Testis (tissue), 3 donors: ENCODE measurements around the gene ELMOD1. TPM values are rescaled to one million over a fixed set of nuclear protein-coding genes. Genes with fewer than 3 reads are reported as not detected.

Source experiments
- DNase-seq: peaks from one replicate; pipeline ENCODE4 v3.0.0-alpha.2; 2019
- H3K27ac ChIP-seq, 2 donors: fragments of 200-600 bp; sonication (generic); one replicate each; pipeline ENCODE4 v1.5.1; 2019
- H3K27me3 ChIP-seq: fragments of 200-600 bp; sonication (generic); one replicate; pipeline ENCODE4 v1.5.1; 2019
- H3K36me3 ChIP-seq: fragments of 200-600 bp; sonication (generic); one replicate; pipeline ENCODE4 v1.5.1; 2017; ENCODE audit warnings: low read depth; ENCODE audit errors: missing control alignments
- H3K4me1 ChIP-seq: fragments of 200-600 bp; sonication (generic); one replicate; pipeline ENCODE4 v1.5.1; 2019
- H3K4me3 ChIP-seq, 2 donors: fragments of 200-600 bp; sonication (generic); one replicate each; pipeline ENCODE4 v1.5.1; 2017 to 2019
- H3K9me3 ChIP-seq: fragments of 200-600 bp; sonication (generic); one replicate; pipeline ENCODE4 v1.5.1; 2017
- POLR2A ChIP-seq: fragments of 450-650 bp; IDR thresholded peaks from one replicate; pipeline ENCODE4 v1.6.1; 2017; ENCODE audit warnings: antibody characterized with exemption, mild to moderate bottlenecking, moderate library complexity
- WGBS, 2 donors: methylation state at CpG; one replicate each; pipeline ENCODE4 v1.1.5; 2018; 5-methylcytosine and 5-hydroxymethylcytosine counted together
- intact Hi-C: fragments of 100-400 bp; cut with DNase I; formaldehyde crosslinking; loops from one replicate; pipeline ENCODE4 v1.15.1; 2023; ENCODE audit warnings: low total_unique reads
- polyA plus RNA-seq: library from polyadenylated mRNA; stranded (reverse); fragments of 350-450 nt; fragmentation: Illumina TruSeq; extraction: RNeasy Lipid Tissue Mini Kit (QIAGEN cat#74804); gene quantifications from one replicate; pipeline ENCODE4 v1.2.3, GENCODE V29; 2014; ENCODE audit warnings: low read depth, low replicate concordance; ENCODE audit not compliant: insufficient read depth
- total RNA-seq, 2 donors: library from RNA; depleted of rRNA; stranded (reverse); fragments of >200 nt; gene quantifications; one replicate each; pipeline ENCODE4 v1.2.3, GENCODE V29; 2016
- TF ChIP-seq, protein P1 (sequence below), 3 experiments: fragments of 450-650 bp in 2 of 3; fragments of 200-600 bp in 1 of 3; sonication (generic) in 1 of 3; IDR thresholded peaks; one replicate each; pipeline ENCODE4 v1.5.1; 2016 to 2019; ENCODE audit warnings: antibody characterized with exemption in 3 of 3, mild to moderate bottlenecking in 2 of 3, moderate library complexity in 1 of 3

ELMOD1 gene
- total and polyA plus RNA-seq, 3 donors from 2014 or later, result 5.6 to 11.1 (median 8.7) TPM

DNA sequence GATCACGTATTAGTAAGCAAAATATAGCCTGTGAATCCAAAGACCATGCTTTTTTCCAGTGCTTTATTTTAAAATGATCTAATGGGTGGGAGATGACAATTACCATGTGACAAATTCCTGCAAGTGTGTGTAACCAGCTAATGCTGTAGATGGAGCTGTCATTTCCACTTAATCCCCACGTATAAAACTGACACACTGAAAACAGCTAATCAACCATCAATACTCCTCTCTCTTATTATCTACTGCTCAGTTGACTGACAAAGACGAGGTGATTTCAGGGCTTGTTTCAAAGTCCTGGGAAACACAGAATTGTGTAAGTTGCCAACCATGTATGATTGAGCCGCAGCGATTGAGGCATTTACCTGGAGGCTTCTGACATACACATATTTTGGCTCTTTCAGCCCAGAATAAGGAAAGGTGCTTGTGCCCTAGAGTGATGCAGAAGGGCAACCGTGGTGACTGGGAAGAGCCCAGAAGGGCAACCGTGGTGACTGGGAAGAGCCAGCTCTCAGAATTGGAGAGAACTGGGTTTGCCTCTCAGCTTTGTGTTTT is 111.2 kb downstream of the ELMOD1 start:
- Histone ChIP-seq H3K4me1 (no peaks in the 10 kb centered on the region), H3K9me3 (no peaks in the 10 kb centered on the region), H3K27me3 (no peaks in the 10 kb centered on the region), H3K36me3 (no peaks in the 10 kb centered on the region), H3K27ac (no peak overlapping the region), H3K4me3 (no peak overlapping the region)
- DNase-seq, result no peak
- WGBS, 2 donors, result 79 to 81% methylated on average over 7 of the region's 7 CpGs
- intact Hi-C loops, result no loop called here
- TF ChIP-seq POLR2A, result no peak
- TF ChIP-seq, protein P1, sequence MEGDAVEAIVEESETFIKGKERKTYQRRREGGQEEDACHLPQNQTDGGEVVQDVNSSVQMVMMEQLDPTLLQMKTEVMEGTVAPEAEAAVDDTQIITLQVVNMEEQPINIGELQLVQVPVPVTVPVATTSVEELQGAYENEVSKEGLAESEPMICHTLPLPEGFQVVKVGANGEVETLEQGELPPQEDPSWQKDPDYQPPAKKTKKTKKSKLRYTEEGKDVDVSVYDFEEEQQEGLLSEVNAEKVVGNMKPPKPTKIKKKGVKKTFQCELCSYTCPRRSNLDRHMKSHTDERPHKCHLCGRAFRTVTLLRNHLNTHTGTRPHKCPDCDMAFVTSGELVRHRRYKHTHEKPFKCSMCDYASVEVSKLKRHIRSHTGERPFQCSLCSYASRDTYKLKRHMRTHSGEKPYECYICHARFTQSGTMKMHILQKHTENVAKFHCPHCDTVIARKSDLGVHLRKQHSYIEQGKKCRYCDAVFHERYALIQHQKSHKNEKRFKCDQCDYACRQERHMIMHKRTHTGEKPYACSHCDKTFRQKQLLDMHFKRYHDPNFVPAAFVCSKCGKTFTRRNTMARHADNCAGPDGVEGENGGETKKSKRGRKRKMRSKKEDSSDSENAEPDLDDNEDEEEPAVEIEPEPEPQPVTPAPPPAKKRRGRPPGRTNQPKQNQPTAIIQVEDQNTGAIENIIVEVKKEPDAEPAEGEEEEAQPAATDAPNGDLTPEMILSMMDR (IDR thresholded peaks at IDR 0.05), result no peak

DNA sequence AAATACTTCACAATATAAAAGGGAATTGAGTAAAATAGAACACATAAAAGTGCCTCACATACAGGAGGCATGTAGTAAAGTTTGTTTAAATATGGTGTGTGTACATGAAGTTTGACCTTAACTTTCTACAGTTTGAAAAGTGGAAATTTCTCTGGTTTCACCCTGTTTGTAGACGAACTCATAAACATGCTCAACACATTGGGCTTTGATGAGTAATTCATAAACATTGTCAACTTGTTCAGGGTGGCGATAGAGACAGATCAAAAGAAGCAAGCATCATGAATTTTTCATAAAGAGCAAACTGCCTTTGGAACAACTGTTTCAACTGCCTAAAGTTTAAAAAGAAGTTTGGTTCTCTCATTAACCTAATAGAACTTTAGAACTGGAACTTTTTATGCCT is 111.8 kb downstream of the ELMOD1 start:
- no peaks in the 10 kb centered on the region for H3K9me3 ChIP-seq
- intact Hi-C loops, result no loop called here
- 82 to 84% methylated on average over 2 of the region's 2 CpGs for WGBS, 2 donors
- H3K36me3 ChIP-seq, result no peaks in the 10 kb centered on the region
- H3K4me1 ChIP-seq, result no peaks in the 10 kb centered on the region
- H3K4me3 ChIP-seq, result no peak overlapping the region
- DNase-seq, result no peak
- no peaks in the 10 kb centered on the region for H3K27me3 ChIP-seq
- no peak overlapping the region for H3K27ac ChIP-seq
- no peak for TF ChIP-seq POLR2A
- TF ChIP-seq, protein P1 (IDR thresholded peaks at IDR 0.05), result no peak

DNA sequence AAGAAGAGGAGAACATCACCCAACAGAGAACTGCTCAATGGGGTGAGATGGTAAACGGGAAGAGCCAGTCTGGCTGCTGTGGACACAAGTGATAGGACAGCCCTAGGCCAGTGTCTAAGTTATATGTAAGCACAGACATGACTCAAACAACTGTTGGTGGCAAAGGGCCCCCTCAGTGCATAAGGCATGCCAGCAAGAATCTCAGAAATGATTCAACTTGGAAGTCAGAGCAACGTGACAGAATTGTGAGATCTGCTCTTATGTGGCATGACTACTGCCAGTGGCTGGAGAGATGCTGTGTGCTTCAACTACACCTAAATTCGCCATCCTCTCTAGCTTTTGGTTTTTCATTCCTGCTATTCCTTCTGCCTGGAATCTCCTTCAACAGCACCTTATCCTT is 113.5 kb downstream of the ELMOD1 start:
- no peak for TF ChIP-seq POLR2A
- TF ChIP-seq, protein P1 (IDR thresholded peaks at IDR 0.05), result no peak
- intact Hi-C loops, result no loop called here
- 86 to 93% methylated on average over 3 of the region's 3 CpGs for WGBS, 2 donors
- no peaks in the 10 kb centered on the region for H3K27me3 ChIP-seq
- H3K4me1 ChIP-seq, result no peaks in the 10 kb centered on the region
- no peak overlapping the region for H3K27ac ChIP-seq
- H3K4me3 ChIP-seq, result no peak overlapping the region
- H3K36me3 ChIP-seq, result no peaks in the 10 kb centered on the region
- DNase-seq, result no peak
- no peaks in the 10 kb centered on the region for H3K9me3 ChIP-seq

DNA sequence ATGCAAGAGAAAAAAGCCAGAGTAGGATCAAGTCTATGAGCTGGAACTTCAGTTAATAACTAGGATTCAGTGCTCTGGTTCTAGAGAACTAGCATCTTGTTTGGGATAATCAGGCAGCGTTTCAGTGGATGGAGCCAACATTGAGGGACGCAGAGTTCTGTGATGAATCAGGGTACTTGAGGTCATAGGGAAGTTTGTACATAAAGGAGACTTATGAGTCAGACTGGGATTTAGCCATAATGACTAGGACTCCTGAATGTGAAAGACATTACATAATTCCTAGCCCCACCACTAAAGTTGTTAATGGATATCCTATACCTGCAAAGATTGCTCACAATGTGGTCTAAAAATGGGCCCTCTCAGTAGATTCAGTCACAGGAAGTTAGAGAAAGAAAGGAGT is 114.1 kb downstream of the ELMOD1 start:
- Histone ChIP-seq H3K27me3 (no peaks in the 10 kb centered on the region), H3K27ac (no peak overlapping the region), H3K4me1 (no peaks in the 10 kb centered on the region), H3K4me3 (no peak overlapping the region), H3K36me3 (no peaks in the 10 kb centered on the region), H3K9me3 (no peaks in the 10 kb centered on the region)
- 74 to 93% methylated on average over 2 of the region's 2 CpGs for WGBS, 2 donors
- DNase-seq, result no peak
- TF ChIP-seq, protein P1 (IDR thresholded peaks at IDR 0.05), result no peak
- no peak for TF ChIP-seq POLR2A
- intact Hi-C loops, result no loop called here

DNA sequence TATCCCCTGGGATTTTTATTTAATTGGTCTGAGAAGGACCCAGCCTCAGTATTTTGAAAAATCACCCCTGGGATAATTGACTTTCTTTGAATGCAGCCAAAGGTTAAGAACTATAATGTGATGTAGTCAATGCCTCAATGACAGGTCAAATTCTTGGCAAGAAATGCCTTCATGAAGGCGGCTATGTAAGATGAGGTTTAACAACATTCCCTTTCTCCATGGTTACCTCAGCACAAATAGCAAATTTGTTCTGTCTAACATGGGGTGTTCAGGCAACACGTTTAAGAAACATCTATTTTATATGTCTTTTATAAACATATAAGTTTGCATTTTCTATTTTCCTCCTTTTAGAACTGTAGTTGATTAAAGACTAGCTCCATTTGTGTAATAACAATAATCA is 115.6 kb downstream of the ELMOD1 start:
- H3K9me3 ChIP-seq, result no peaks in the 10 kb centered on the region
- no peak for DNase-seq
- TF ChIP-seq POLR2A, result no peak
- TF ChIP-seq, protein P1 (IDR thresholded peaks at IDR 0.05), result no peak
- intact Hi-C loops, result no loop called here
- H3K4me3 ChIP-seq, result no peak overlapping the region
- 60 to 66% methylated on average over 2 of the region's 2 CpGs for WGBS, 2 donors
- no peak overlapping the region for H3K27ac ChIP-seq
- no peaks in the 10 kb centered on the region for H3K36me3 ChIP-seq
- H3K4me1 ChIP-seq, result no peaks in the 10 kb centered on the region
- no peaks in the 10 kb centered on the region for H3K27me3 ChIP-seq
